Stimulated activated CD8-positive, alpha-beta memory T cell treated with anti-CD3 and anti-CD28 coated beads, Interleukin-4, amount 100 ng/mL, for 48 hours (primary cell): ENCODE measurements around the gene ALG6.

Source experiments
- DNase-seq: peaks from one replicate; pipeline ENCODE4 v3.0.0-alpha.2; 2020

The ALG6 gene

DNA sequence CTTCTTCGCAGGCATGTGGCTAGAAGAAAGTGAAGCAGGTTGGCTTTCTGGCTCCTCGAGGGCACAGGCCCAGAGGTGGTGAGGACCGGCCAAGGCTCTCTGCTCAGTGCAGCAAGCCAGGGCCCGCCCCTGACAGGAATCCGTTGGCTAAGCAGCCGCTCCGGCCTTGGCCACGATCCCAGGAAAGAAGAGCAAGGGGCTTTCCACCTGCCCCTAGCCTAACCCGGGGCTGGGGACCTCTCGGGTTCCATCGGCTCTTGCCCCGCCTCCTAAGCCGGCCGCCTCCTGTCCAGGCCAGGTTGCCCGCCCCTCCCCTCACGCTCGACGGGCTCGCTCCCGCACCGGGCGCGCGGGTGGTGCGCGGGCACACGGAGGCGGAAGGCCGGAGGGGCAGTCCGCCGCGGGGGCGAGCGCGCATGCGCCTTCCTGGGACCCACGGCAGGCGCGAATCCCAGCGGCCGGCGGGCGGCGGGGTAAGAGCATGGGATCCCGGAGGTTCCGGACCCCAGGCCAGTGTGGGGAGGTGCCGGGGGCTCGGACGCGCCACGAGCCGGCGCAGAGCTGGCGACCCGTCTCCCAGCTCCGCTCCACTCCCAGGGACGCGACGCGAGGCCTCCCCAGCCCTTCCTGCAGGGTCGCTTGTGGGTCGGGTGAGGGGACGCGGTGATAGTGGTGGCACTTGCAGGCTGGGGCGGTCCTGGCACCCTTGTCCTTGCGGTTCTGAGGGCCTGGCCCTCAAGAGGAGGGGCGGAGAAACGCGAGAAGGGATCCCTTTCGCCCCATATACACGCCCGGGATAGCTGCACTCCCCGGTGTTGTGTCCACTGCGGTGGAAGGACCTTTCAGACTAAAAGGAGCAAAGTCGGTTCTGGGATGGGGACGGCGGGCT, at the start of gene ALG6:
TSS of gene ALG6 (plus strand) at position 413 of the 889 bp plus-strand sequence. CDS start 3,351 bp downstream, outside the sequence.
- DNase-seq: peak; percentile 95

DNA sequence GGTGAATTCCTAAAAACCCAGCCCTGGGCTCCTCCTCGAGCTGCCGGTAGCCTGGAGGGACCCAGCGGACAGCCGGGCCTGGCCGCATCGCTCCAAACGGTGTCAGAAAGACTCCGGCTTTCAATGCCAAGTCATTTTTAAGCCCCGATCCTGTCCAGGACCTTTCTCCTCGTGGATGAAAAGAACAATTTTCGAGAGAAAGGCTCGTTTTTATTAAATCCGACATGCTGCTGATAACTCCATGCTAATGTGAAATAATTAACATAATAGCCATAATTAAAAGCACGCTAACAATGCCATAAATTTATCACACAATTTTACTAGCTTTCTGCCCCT, 49.6 kb upstream of the ALG6 start:
- DNase-seq: no peak

DNA sequence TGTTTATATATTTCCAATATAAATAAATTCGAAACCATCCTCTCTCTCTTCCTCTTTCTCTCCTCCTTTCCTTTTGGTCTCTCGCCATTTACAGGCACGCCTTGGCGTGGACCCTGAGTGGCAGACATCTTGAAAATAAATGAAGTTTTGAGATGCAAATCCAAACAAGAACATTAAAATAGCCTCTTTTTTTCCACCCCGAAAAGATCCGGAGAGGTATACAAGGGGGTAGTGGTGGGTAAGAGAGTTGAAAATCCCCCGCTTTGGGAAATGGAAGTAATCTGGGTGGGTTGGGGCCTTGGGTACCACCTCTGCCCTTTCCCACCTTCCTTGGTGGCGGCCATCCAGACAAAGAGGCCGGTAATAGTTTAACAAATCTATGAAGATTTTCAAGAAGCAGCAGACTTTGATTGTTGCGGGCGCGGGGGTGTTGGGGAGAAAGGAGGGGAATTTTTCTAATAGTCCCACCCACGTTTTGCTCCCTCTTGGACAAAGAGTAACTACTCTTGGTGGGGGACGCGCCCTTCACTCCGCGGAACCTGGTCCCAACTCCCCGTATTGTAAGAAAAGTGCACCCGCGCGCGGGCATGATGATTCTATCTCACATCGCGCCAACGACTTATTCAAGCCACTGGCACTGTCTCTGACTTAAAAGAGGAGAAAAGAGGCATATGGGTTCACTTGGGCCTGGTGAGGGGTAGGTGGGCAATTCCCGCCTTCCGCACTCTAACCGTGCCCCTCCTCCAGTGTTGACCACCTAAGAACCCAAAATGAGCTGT, 49.0 kb upstream of the ALG6 start:
- DNase-seq: no peak

DNA sequence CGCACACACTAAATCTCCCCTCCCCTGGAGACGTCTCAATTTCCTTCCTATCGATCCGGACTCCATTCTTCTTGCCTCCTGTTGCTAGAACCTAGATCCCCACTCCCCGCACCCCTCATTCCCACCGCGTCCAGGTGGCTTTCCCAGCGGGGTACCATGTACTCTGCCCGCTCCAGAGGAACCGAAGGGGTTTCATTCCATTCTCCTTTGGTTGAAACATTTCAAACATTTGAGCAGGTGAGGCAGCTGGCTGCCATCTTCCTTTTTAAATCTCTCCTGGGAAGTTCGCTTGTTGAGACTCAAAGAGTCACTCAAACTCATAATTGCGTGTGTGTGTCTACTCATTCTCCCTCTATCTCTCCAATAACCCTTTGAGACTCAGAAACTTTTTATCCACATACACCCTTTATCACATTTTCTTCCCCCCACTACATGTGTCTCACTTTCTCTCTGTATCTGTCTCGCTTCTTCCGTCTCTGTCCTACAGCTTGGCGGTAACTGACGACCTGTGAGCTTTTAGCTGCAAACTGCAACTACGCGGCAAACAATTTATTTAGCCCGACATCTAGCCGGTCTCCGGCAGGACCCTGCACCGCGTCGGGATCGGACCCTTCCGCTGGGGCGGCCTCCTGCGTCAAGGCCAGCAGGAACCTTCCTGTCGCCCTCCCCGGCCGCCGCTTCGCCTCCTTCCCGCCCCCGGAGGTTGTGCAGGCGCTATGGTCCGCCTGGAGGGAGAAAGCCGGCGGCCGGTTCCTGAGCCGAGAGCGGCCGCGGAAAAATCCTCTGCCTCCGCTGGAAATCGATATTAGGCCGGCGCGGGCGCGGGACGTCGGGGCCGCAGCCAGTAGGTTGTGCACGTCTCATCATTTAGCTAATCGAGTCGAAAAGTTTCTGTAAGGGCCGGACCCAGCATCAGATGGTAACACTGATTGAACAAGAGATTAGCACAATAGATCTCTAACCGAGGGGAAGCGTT, 48.1 kb upstream of the ALG6 start:
- DNase-seq: no peak

DNA sequence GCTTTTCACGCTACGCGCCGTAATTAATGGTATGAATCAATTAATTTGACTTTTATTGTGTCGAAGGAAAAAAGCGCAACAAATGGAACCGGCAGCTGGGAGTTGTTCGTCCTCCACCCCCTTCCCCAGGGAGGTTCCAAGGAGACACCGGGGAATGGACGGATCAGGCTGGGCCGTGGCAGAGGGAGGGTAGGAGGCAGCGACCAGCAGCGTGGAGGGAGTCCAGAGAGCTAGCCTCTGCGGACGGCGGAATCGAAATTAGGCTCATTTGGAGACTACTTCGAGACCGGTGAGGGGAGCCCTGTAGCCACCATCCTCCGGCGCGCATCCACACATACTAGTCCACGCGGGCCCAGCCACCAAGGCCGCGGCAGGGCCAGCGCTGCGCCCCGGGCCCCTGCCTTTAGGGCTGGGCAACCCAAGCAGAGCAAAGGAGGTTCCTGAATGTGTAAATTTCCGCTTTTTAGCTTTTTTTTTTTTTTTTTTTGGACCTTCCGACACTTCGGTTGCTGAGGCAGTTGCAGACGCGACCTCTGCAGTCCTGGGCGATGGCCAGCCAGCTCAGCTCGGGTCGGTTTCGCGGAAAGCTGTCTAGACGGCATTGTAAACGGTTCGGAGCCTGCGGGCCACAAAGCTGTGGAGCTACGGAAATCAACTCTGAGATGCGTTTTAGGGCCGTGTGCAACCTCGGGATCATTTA, 47.3 kb upstream of the ALG6 start:
- no peak for DNase-seq

DNA sequence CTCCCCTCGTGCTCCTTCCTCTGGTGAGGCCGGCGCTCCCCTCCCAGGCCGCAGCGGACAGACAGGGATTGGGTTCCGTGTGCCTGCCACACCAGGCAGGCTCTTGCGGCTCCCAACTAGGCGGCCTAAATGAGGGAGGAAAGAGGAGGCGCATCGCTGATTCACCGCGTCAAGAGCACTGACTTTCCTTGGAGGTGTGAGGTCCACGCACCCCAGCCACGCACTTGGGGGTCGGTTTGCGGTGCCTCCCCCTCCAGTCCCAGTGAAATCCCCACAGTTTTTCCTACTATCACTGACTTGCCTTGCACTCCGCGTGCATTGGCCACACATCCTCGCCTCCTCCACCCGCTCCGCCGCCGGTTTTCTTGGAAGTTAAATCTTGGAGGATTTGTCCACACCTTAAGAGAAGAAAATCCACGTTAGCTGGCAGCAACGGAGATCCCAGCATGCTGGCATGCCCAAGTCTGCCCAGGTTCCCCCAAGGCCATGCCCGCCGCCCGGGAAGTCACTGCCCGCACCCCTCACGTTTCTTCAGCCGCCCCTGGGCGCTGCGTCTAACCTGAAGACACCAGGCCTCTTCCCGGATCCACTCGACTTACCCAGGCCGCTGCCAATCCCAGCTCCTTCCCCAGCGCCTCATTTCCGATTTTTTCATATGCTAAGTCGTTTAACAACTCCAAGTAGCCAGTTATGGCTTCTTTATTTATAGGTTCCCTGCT, 46.2 kb upstream of the ALG6 start:
- DNase-seq: no peak

DNA sequence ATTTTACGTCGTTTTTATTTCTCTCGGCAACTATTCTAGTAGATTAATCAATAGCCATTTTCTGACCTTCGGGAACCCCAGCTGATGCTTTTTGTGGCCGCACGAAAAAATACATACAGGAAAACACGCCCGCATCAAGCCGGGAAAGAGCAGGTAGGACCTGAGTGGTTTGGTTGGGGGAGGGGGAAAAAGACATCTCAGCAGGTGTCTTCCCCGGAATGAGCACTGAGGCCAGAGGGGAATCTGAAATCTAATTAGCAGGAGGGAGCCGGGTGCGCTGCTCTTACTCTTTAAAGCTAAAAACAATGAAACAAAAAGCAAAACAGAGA, 45.7 kb upstream of the ALG6 start:
- DNase-seq: no peak

DNA sequence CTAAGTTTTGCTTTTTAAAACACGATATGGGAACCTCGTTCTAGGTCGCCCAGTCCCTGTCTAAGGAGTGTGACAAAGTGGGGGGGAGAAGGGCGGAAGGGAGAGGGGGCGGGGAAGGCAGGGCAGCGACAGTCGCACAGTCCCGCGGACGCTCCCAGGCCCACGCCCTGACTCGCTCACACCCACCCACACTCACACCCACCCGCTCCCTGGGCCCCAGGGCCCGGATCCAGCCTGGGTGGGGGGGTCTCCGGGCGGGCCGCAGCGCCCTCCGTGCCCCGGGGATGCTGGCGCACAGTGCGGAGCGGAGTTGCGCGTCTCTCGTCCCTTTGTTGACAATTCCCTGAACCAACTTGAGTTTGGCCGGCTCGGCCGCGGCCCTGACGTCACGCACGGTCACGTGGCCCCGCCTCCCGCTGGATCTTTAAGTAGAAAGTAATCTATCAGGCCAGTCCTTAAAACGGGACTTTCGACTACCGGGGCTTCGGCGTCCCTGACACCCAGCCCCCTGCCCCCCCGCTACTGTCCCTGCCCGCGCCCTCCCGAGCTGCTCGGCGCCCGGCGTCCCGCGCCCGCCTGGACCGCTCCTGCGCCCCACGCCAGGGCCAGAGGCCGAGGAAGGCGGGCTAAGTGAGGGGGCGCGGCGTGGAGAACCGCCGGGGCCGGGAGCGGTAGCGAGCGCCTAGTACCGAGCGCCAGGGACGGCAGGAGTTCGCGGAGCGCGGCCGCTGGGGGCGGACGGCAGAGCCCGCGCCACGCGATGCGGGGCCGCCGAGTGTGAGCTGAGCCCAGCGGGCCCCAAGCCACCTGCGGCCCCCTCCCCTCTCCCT, 45.1 kb upstream of the ALG6 start, which contains the start of gene FOXD3:
TSS of gene FOXD3 (plus strand) at position 454 of the 830 bp plus-strand sequence. CDS start 492 bp downstream, outside the sequence.
- DNase-seq: peak; percentile 67

DNA sequence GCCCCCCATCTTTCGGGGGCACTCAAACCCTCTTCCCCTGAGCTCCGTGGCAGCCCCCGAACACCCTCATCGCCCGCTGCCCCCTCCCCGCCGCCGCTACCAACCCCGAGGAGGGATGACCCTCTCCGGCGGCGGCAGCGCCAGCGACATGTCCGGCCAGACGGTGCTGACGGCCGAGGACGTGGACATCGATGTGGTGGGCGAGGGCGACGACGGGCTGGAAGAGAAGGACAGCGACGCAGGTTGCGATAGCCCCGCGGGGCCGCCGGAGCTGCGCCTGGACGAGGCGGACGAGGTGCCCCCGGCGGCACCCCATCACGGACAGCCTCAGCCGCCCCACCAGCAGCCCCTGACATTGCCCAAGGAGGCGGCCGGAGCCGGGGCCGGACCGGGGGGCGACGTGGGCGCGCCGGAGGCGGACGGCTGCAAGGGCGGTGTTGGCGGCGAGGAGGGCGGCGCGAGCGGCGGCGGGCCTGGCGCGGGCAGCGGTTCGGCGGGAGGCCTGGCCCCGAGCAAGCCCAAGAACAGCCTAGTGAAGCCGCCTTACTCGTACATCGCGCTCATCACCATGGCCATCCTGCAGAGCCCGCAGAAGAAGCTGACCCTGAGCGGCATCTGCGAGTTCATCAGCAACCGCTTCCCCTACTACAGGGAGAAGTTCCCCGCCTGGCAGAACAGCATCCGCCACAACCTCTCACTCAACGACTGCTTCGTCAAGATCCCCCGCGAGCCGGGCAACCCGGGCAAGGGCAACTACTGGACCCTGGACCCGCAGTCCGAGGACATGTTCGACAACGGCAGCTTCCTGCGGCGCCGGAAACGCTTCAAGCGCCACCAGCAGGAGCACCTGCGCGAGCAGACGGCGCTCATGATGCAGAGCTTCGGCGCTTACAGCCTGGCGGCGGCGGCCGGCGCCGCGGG, 44.2 kb upstream of the ALG6 start:
- DNase-seq: peak; percentile 56

DNA sequence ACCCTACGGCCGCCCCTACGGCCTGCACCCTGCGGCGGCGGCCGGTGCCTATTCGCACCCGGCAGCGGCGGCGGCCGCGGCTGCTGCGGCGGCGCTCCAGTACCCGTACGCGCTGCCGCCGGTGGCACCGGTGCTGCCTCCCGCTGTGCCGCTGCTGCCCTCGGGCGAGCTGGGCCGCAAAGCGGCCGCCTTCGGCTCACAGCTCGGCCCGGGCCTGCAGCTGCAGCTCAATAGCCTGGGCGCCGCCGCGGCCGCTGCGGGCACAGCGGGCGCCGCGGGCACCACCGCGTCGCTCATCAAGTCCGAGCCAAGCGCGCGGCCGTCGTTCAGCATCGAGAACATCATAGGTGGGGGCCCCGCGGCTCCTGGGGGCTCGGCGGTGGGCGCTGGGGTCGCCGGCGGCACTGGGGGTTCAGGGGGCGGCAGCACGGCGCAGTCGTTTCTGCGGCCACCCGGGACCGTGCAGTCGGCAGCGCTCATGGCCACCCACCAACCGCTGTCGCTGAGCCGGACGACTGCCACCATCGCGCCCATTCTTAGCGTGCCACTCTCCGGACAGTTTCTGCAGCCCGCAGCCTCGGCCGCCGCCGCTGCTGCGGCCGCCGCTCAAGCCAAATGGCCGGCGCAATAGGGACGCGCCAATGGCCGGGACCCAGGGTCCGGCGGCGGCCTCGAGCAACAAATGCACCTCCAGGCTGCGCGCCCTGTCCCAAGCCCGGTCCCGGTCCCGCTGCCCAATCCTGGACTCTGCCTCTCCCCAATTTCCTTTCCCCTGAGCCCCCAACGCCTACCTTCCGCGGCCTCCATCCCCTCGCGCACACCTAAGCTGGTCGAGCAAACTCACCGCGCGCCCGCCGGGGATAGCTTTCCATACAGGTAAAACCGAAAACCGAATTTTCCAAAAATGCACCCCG, 43.3 kb upstream of the ALG6 start:
- no peak for DNase-seq

DNA sequence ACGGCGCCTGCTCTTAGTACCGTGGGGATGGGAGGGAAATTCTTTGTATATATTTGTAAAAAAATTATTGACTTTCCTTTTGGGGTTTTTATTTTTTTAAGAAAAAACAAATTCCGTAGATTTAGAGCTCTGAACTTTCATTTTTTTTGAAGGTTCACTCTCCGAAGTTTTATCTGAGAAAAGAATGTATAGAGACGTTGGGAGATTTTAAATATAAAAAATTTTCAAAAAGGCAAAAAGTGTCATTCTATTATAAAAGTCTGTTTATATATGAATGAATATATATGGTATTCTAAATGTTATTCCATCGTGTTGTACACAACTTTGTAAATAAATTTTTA, 42.7 kb upstream of the ALG6 start:
- DNase-seq: no peak

DNA sequence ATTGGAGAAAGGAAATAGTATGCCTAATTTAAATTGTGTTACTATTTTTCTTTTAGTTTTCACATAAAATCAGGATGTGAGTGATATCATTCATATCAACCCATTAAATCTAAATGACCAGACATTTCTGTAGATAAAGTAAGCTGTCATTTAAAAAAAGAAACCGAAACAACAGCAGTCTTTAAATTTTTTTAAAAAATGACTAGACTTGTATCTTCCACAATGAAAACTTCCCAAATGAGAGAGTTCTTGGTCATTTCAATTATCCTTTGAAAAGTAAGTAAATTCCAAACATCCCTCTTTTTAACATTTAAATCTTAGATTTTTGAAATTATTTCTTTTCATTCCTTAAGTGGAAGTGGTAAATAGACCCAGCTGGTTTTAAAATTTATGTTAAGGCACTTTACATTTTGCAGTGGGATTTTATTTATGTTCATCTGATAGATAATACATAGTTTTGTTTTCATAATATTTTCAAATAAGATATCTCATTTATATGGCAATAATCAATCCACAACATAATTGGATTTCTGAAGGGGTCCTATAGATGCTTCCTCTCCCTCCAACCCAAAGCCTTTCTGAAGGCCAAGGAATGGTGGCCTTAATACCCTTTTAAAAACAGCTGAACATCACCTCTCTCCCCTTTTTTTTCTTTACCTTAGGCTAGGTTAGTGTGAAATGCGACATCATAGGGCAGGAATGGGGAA, 42.0 kb upstream of the ALG6 start:
- DNase-seq: no peak

DNA sequence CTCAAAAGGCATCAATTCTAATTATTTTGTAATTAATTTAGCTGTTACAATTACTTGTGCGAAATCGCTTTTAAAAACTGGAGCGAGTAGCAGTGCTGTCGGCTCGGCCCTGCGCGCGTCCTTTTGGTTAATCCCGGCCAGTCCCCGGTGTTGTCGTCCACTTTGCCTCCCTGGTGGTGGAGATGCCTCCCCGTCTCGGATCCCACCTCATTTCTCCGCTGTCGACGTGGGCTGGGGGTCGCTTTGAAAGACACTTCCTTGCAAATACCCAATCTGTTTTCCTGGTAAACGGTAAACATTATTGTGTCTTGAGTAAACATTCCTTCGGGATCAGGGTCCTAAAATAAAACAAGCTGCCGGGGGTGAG, 41.3 kb upstream of the ALG6 start:
- no peak for DNase-seq

DNA sequence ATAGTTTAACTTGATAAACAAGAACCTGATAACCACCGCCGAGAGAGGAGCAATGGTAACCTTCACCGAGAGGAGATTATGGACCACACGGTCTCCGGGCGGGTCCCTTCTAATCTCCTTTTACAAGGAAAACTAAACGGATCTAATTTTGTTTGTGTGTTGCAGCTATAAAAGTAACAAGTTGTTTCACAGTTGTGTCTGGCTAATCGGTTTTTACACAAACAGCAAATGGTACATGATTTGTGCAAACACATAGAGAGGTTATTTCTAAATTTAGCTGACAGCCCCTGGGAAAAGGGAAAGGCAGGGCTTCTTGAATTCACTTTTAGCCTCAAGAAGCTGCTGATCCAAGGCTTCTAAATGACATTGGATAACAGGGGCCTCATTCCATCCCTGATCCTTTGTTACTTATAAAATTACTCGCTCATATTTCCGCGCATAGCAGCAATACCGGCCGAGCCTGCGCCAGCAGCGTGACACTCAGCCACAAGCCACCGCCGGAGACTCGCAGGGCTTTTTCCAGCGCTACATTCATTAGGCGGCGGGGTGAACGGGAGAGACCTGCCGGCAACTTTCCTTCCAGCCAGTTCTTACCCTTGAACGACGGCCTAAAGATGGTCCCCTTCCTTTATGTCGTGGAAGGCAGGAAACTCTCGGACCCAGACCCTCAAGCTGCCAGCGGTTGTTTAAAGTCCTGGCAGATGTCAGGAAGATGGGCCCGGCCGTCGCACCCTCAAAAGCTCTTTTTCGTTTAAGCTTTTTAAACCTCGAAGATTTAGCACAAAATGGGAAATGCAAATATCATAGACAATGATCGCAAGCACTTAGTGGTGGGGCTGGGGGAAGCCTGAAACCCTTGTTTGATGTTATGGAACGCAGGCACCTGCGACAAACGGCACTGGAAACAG, 40.7 kb upstream of the ALG6 start:
- DNase-seq: no peak

DNA sequence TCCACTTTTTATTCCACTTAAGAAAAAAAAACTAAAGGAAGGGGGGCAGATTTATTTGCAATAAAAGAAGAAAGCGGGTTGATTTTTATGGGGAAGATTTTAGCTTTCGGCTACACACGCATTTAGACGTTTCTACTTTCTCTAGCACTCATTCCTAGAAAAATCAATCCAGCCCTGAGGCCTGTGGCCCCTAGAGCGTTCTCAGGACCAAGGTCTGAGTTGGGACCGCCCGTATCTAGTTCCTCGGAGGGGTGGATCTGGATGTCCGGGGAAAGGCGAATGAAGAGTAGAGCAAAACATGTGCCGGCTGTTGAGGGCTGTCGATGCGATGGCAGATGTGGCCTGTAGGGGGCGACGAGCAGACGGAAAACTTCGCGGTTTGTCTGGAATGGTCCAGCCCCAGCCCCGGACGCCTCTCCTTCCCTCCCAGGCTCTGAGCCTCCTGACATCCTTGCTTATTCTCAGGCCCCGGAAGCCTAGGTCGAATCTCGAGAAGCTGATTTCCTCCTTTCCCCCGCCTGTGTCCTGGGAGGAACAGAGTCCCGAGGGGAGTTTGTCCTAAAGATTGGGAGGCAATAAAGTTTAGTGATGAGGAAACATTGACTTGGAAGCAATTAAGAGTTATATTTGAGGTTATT, 39.9 kb upstream of the ALG6 start:
- DNase-seq: peak; percentile 79

DNA sequence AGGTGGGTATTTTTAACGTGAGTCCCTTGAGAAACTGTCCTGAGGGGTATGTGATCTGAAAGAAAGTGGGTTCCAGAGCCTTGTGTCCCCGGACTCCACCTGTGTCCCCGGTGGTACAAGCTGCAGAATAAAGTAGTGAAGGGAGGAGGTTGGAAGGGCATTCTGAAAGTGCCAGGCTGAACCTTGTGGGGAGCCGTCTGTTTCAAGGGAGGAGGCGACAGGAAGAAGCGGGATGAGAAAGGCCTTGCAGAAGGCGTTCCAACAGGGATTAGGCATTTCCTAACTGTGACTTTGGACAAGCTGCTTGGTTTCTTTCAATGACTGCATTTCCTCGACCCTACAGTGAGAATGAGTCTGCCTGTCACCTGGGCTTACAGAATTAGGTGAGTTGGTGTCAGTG, 39.3 kb upstream of the ALG6 start:
- DNase-seq: no peak
